DND-41 (cell line): Measurements from ENCODE around the gene CPLANE2.

ENCODE experiments used
- EZH2 ChIP-seq: IDR thresholded peaks from 3 replicates; pipeline ENCODE4 v1.6.1; 2012; ENCODE audit warnings: borderline replicate concordance, low read depth, mild to moderate bottlenecking, moderate library complexity, low read length, inconsistent platforms; ENCODE audit not compliant: severe bottlenecking
- TF ChIP-seq, protein P1 (sequence below): IDR thresholded peaks from 2 replicates; pipeline ENCODE4 v1.5.1; 2012; ENCODE audit warnings: borderline replicate concordance, low read length, moderate library complexity, mild to moderate bottlenecking; ENCODE audit not compliant: poor library complexity, severe bottlenecking; ENCODE audit errors: extremely low read depth

DNA sequence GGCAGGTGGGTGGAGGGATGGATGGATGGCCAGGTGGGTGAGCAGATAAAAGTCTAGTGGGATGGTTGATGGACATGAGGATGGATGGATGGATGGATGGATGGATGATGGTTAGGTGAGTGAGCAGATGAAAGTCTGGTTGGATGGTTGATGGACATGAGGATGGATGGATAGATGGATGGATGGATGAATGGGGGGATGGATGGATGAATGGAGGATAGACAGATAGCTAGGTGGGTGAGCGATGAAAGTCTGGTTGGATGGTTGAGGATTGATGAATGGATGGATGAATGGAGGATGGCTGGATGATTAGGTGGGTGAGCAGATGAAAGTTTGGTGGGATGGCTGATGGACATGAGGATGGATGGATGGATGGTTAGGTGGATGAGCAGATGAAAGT lies 15.5 kb downstream of the CPLANE2 start:
- TF ChIP-seq, protein P1, sequence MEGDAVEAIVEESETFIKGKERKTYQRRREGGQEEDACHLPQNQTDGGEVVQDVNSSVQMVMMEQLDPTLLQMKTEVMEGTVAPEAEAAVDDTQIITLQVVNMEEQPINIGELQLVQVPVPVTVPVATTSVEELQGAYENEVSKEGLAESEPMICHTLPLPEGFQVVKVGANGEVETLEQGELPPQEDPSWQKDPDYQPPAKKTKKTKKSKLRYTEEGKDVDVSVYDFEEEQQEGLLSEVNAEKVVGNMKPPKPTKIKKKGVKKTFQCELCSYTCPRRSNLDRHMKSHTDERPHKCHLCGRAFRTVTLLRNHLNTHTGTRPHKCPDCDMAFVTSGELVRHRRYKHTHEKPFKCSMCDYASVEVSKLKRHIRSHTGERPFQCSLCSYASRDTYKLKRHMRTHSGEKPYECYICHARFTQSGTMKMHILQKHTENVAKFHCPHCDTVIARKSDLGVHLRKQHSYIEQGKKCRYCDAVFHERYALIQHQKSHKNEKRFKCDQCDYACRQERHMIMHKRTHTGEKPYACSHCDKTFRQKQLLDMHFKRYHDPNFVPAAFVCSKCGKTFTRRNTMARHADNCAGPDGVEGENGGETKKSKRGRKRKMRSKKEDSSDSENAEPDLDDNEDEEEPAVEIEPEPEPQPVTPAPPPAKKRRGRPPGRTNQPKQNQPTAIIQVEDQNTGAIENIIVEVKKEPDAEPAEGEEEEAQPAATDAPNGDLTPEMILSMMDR: no peak
- TF ChIP-seq EZH2: no peak
